GM11168 (cell line): ENCODE data around the gene MAB21L2.

ENCODE experiments used
- in situ Hi-C: fragments of 300-500 bp; cut with MboI; formaldehyde crosslinking; loops from one replicate; pipeline ENCODE4 v1.12.0; 2022; ENCODE audit warnings: low sequenced_read_pairs; ENCODE audit not compliant: unreplicated experiment

Gene MAB21L2

DNA sequence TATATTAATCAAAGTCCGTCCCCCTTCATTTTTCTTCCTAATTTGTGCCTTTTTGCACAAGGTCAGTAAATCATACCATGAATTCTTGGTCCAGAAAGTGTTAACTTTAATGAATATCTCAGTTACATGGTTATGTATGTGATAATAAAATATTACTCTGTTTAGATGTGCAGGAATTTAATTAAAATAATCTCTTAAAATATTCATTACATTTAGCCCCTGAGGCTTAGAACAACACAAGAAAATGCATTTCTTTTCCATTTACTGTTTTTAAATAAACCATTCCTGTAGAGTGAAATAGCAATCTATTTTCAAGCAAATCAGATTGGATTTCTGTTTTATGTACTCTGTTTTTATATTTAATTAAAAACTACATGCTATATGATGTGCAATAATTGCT, 17.6 kb downstream of the MAB21L2 start:
- in situ Hi-C loops, result no loop called here

DNA sequence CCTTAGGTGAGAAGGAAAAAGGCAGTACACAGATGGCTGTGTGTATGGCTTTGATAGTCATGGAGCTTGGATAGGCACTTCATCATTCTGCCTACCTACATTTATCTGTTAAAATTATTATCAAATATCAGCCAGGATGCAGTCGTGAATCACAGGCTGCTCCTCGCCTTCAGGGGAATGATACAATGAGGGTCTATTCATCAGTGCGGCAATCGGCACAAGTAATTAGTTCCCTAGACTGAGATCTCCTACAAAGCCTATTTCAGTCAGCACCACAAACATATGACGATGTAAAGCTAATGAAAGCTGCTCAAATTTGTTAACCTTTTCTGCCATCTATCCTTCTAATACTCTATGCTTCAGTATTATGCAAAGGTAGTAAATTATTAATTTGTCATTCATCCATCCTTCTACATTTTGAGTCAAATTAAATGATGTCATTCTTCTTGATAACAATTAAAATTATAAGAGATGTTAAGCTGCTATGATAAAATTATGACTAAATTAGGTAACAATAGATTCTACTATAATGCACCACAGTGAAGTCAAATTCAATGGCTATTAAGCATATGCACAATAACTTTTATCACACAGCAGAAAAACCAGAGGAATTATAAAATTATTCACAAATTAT, 19.0 kb downstream of the MAB21L2 start:
- in situ Hi-C loops, result no loop called here

DNA sequence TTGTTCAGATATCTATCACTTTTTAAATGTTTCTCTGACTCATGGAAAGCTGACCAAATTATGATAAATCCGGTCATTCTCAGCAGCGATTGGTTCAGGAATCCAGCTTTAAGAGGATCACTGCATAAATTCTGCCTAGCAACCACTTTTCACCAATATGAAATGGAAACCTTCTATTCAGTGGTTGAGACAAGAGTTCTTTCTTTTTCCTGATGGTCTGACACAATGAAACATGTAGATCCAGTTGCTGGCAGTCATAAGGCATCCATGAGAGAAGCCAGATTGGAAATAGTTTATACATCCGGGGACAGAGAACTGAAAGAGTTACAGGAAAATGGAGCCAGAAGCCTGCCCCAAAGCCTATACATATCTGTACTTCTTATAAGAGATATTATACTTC, 27.2 kb downstream of the MAB21L2 start:
- in situ Hi-C loops, result no loop called here

DNA sequence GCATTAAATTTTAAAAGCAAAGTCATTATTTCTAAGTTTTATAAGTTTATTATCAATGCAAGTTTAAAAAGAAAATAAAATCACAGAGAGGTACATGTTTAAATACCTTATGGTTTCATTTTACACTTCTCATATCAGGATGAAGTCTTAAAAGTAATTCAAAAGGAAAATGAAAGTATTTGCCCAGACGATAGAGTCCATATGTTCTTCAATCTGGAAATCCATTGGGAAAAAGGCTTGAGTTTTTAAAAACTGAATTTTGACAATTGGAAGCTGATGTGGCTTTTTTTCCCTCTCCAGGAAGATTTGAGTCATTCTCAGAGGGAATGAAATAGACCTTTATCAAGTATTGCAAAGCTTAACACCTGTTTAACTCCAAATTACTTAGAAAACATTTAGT, 37.1 kb downstream of the MAB21L2 start:
- in situ Hi-C loops, result no loop called here

DNA sequence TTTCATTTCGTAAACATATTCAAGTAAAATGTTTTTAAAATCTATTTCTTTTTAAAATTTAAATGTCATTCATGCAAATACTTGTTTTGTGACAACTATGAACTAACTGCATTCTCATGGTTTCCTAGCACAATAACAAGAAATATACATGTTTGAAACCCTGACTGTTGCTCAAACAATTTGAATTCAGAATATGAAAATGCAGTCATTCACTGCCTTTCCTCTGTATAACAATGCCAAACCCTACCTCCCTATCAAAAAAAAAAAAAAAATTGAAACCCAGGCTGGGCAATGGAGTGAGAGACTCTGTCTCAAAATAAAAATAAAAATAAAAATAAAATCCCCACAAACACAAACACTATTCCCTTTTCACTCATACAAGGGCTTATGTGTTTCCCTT, 42.1 kb downstream of the MAB21L2 start:
- in situ Hi-C loops, result no loop called here

DNA sequence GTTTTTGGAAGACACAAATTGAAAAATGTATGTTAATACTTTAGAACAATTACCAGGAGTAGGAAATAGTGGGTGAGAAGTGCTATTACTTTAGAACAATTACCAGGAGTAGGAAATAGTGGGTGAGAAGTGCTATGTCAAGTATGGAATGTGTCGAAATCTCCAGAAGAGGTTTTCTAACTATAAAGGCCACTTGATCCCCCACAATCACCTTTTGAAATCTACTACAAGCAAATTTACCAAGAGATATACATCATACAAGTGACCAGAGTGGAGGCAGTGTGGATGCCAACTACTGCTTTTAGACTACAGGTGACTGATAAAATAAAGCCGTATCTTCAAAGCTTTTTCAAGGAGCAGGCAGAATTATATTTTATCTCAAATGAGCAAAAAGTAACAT, 43.1 kb downstream of the MAB21L2 start:
- in situ Hi-C loops, result no loop called here

DNA sequence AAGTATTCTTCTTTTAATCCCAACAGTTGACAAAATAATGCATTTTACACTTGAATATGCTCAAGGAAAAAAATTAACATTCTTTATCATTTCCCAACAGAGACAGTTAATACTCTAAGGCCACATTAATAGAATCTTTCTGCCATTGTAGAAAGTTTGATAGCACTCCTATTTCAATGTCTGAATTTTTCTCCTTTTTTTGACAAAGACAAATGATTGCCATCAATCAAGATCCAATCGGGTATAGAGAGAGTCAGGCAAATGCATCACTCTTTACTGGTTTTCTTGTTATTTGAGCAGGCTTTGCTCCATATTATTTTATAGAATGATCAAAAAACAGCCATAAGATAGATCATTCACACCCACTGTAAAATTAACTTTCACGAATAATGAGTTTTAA, 46.1 kb downstream of the MAB21L2 start:
- in situ Hi-C loops, result no loop called here

DNA sequence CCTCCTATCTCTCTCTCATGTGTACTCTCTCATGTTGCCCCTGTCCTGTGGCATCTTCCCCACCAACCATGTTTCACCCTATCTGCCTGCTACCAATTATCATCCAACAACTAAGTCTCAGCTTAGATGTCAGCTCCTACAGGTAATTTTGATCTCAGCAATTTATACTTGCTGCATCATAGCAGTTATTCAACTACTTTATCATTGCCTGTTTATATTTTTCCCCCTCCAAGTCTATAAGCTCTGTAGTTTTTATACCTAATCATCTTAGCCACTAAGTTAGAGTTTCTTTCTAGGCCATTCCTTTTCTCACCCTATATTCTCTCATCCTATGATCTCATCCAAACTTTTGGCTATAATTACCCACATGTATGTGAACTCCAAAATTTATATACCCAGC, 50.7 kb downstream of the MAB21L2 start:
- in situ Hi-C loops, result no loop called here
